Peyer's patch (tissue), 4 donors: ENCODE results near the gene RNF225.
"Not testable (repeated sequence)": the region's sequence is repeated elsewhere in the genome, so short reads cannot be mapped to it uniquely, and the experiment has no call there.

Source experiments
- POLR2A ChIP-seq, 2 donors: fragments of 450-650 bp; IDR thresholded peaks; one replicate each; pipeline ENCODE4 v1.5.1; 2017; ENCODE audit warnings: antibody characterized with exemption in 2 of 2, mild to moderate bottlenecking in 2 of 2, moderate library complexity in 2 of 2
- TF ChIP-seq, protein P1 (sequence below), 6 experiments: fragments of 450-650 bp in 4 of 6; fragments of 200-600 bp in 2 of 6; sonication (generic) in 1 of 6; IDR thresholded peaks; one replicate each; pipeline ENCODE4 v1.5.1; 2017 to 2019; ENCODE audit warnings: antibody characterized with exemption in 6 of 6, mild to moderate bottlenecking in 3 of 6, moderate library complexity in 1 of 6

DNA sequence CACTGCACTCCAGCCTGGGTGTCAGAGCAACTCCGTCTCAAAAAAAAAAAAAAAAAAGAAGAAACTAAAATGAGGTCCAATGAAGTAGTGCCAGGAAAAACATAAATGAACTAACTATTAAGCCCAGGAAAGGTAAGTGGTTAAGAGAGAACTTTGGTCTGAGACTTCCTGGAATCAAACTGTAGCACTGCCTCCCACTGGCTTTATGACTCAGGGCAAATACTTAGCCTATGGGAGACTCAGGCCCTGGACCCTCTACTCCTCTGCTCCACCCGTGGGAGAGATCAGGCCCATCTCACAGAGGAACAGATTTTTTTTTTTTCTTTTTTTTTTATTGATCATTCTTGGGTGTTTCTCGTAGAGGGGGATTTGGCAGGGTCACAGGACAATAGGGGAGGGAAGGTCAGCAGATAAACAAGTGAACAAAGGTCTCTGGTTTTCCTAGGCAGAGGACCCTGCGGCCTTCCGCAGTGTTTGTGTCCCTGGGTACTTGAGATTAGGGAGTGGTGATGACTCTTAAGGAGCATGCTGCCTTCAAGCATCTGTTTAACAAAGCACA lies 8.5 kb downstream of the RNF225 start:
- TF ChIP-seq, protein P1, sequence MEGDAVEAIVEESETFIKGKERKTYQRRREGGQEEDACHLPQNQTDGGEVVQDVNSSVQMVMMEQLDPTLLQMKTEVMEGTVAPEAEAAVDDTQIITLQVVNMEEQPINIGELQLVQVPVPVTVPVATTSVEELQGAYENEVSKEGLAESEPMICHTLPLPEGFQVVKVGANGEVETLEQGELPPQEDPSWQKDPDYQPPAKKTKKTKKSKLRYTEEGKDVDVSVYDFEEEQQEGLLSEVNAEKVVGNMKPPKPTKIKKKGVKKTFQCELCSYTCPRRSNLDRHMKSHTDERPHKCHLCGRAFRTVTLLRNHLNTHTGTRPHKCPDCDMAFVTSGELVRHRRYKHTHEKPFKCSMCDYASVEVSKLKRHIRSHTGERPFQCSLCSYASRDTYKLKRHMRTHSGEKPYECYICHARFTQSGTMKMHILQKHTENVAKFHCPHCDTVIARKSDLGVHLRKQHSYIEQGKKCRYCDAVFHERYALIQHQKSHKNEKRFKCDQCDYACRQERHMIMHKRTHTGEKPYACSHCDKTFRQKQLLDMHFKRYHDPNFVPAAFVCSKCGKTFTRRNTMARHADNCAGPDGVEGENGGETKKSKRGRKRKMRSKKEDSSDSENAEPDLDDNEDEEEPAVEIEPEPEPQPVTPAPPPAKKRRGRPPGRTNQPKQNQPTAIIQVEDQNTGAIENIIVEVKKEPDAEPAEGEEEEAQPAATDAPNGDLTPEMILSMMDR (IDR thresholded peaks at IDR 0.05) = not testable (repeated sequence)
- TF ChIP-seq POLR2A (IDR thresholded peaks at IDR 0.05) = not testable (repeated sequence)
